Fibroblast of pulmonary artery (primary cell): ENCODE data around the gene CMC4.
A peak's percentile ranks its signal among the peaks of the same experiment; 100 is the strongest.

Experiments used
- DNase-seq: peaks from one replicate; pipeline ENCODE4 v3.0.0-alpha.2; 2010; ENCODE audit warnings: low read depth
- H3K4me3 ChIP-seq: replicated peaks from 2 replicates; pipeline ENCODE4 v1.5.1; 2011; ENCODE audit warnings: low read depth, mild to moderate bottlenecking, control low read depth, low read length, moderate library complexity
- CTCF ChIP-seq: IDR thresholded peaks from 2 replicates; pipeline ENCODE4 v1.5.1; 2011; ENCODE audit warnings: mild to moderate bottlenecking, control low read depth, low read length, inconsistent platforms; ENCODE audit errors: missing control alignments

Gene CMC4

GRCh38 chrX:155026727-155027508 lies 44.0 kb downstream of the CMC4 start, which contains the start of gene FUNDC2:
Gene FUNDC2 (plus strand): TSS chrX:155026844. CDS start chrX:155026939, 95 bp downstream.
- peak within 1 kb of the TSS; percentile 77 for H3K4me3 ChIP-seq
- peak; percentile 95 for DNase-seq
- no peak for TF ChIP-seq CTCF

- peak overlapping the region; percentile 77 for H3K4me3 ChIP-seq
- TF ChIP-seq CTCF, result no peak
- DNase-seq, result no peak
Observed at GRCh38 chrX:155026420-155026726, 44.6 kb downstream of the CMC4 start.

- no peak for TF ChIP-seq CTCF
- no peak for DNase-seq
- H3K4me3 ChIP-seq, result no peak overlapping the region
Observed at GRCh38 chrX:155023907-155024833, 46.8 kb downstream of the CMC4 start.

- H3K4me3 ChIP-seq, result peak within 1 kb of the TSS; percentile 6
- TF ChIP-seq CTCF, result no peak
- DNase-seq, result no peak
Observed at GRCh38 chrX:155022585-155022984, 48.4 kb downstream of the CMC4 start, which contains the start of gene F8. Gene F8 (minus strand): TSS chrX:155022723. CDS start chrX:155022552, 171 bp downstream.

- no peak for DNase-seq
- no peak for TF ChIP-seq CTCF
- H3K4me3 ChIP-seq, result no peak overlapping the region
Observed at GRCh38 chrX:155020591-155020990, 50.3 kb downstream of the CMC4 start.
